SJCRH30 (cell line): ENCODE results near the gene SLC1A3. TPM values are rescaled to one million over a fixed set of nuclear protein-coding genes. Genes with fewer than 3 reads are reported as not detected.

ENCODE experiments used
- DNase-seq, 2 experiments: peaks; one replicate each; pipeline ENCODE4 v3.0.0-alpha.2; 2015 to 2020
- H3K27ac ChIP-seq: fragments of 250-450 bp; sonication (Bioruptor Pico); 2 replicates; pipeline ENCODE4 v1.5.1; 2020; ENCODE audit warnings: mild to moderate bottlenecking, moderate library complexity
- H3K27me3 ChIP-seq: fragments of 250-450 bp; sonication (Bioruptor Pico); 2 replicates; pipeline ENCODE4 v1.5.1; 2020; ENCODE audit warnings: mild to moderate bottlenecking, moderate library complexity
- H3K36me3 ChIP-seq: fragments of 250-450 bp; sonication (Bioruptor Pico); 2 replicates; pipeline ENCODE4 v1.5.1; 2020; ENCODE audit warnings: mild to moderate bottlenecking, moderate library complexity
- H3K4me1 ChIP-seq: fragments of 250-450 bp; sonication (Bioruptor Pico); 2 replicates; pipeline ENCODE4 v1.5.1; 2020; ENCODE audit warnings: mild to moderate bottlenecking, moderate library complexity
- H3K4me3 ChIP-seq: fragments of 250-450 bp; sonication (Bioruptor Pico); 2 replicates; pipeline ENCODE4 v1.5.1; 2020; ENCODE audit warnings: mild to moderate bottlenecking, moderate library complexity
- H3K9me3 ChIP-seq: fragments of 250-450 bp; sonication (Bioruptor Pico); replicated peaks from 2 replicates; pipeline ENCODE4 v1.5.1; 2020; ENCODE audit warnings: mild to moderate bottlenecking, moderate library complexity
- total RNA-seq: library from RNA; depleted of rRNA; stranded (reverse); fragments of >200 nt; shearing (Covaris generic); gene quantifications from 2 replicates; pipeline ENCODE4 v1.2.3, GENCODE V29; 2014

Gene SLC1A3
- total RNA-seq, 1 experiment from 2014 or later: 1.4 TPM

DNA sequence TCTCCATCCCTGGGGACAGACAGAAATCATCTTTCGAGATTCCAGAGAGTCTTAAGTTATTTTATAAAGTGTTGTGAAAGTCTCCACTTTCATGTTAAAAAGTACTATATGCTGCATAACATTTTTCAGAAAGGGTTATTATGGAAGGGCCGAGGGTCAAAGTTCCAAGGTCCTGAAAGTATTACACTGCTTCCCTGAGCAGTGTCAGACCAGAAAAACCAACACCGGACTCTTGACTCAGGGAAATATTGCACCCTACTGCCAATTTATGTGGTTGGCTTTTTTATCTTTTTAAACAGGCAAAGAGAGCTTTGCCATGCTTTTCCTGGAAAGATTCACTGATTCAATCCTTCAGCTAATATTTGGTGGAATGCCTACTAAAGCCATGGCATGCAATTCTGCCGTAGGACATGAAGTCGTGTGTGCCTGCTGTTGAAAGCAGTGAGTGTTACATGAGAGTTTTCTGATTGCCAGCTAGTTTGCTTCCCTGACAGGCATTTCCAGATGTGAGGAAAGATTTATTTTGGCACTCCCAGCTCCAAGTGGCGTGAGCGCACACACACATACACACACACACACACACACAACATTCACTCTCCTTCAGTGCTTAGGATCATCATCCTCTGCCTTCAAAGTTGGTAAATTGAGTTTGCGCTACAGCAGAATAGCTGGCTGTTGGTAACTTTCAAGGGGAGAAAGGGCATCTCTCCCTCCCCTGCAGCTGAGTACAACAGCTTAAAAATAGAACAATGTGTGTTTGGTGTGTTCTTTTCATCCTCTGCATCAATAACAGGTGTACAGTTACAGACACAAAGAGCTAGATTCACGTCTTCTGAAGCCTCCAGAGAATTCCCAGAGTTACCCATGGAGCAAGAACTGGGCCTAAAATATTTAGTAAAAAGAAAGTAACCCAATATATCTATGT lies 45.6 kb downstream of the SLC1A3 start:
- Histone ChIP-seq H3K27me3 (no peaks in the 10 kb centered on the region), H3K4me1 (no peaks in the 10 kb centered on the region), H3K9me3 (no peaks in the 10 kb centered on the region), H3K36me3 (no peaks in the 10 kb centered on the region), H3K27ac (no peak overlapping the region), H3K4me3 (no peak overlapping the region)
- DNase-seq: no peak

DNA sequence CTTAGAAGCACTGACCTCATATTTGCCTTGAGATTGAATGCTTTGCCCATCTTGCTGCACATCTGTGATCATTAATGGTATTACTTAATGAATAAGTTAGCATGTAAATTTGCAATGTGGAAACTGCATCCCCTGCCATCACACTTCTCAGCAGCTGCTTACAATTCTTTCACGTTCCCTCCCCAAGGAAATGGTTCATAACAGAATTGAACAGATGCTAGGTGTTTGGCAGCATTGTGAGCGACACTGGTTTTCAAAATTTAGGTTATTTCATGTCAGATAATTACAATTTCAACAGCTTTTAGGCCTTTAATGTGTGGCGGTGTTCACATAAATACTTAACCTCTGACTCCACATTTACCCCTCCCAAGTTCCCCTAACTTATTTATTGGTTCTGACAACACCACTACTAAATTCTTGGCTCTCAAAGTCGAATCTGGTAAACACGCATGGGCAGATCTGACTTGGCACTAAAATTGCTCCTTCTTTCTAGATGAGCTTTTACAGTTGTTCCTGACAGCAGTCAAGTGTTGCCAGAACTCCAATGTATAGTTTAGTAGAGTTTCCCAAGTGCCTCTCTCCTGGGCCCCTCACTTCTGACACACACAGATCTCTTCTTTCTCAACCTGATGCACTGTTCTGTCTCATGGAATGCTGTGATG lies 46.8 kb downstream of the SLC1A3 start:
- no peak for DNase-seq
- no peak overlapping the region for H3K27ac ChIP-seq
- no peaks in the 10 kb centered on the region for H3K9me3 ChIP-seq
- H3K4me1 ChIP-seq: no peaks in the 10 kb centered on the region
- no peaks in the 10 kb centered on the region for H3K27me3 ChIP-seq
- H3K4me3 ChIP-seq: no peak overlapping the region
- no peaks in the 10 kb centered on the region for H3K36me3 ChIP-seq

DNA sequence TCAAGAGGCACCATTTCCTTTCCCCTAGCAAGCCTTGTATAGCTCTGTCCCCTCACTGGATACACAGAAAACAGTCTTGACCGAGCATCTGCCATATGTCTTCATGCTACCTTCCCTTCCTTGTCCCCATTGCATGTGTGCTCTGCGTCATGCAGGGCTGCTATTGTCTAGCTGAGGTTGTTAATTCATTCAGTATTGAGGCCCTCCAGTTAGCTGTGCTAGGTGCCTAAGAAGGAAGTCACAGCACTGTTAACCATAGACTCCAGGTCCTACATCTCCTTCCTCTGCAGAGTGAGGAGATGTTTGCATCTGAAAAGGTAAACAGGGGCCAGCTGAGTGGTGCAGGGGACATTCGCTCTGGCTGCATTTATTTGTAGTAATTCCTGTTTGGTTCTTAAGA lies 48.2 kb downstream of the SLC1A3 start:
- Histone ChIP-seq H3K27me3 (no peaks in the 10 kb centered on the region), H3K4me3 (no peak overlapping the region), H3K4me1 (no peaks in the 10 kb centered on the region), H3K36me3 (no peaks in the 10 kb centered on the region), H3K9me3 (no peaks in the 10 kb centered on the region), H3K27ac (no peak overlapping the region)
- DNase-seq: no peak

DNA sequence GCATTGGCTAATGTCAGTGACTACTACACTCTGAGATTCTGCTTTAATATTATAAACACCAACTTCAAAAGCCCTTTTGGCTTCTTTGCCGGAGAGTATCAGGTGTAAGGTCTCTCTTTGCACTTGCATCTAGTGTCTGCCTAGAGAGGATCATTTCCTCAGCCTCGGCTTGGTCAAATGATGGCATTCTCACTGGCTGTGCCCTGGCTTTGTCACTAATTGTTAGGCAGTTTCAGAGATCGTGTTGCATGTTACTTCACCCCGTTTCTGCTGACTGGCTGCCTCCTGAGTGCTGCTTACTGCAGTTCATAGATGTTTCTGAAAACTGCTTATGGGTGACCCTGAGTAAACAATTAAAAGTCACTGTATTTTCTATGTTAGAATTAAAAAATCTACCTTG lies 48.8 kb downstream of the SLC1A3 start:
- no peaks in the 10 kb centered on the region for H3K9me3 ChIP-seq
- DNase-seq: no peak
- no peak overlapping the region for H3K27ac ChIP-seq

DNA sequence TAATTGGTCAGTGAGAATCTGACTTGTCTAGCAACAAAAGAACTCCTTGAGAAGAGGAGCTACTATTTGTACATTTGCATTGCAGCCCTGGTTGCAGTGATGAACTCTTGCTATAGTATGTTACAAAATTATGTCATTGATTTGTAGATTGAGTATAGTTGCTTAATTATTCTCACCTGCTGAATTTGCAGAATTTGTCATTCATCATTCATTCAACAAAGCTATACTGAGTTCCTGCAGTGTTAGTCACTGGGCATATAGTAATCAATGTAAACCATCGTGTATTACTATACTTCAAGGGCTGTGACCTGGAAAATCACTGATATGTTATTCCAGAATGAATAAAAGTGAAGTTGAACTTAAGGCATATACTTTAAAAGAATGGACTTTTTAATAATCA lies 50.1 kb downstream of the SLC1A3 start:
- Histone ChIP-seq H3K36me3 (no peaks in the 10 kb centered on the region), H3K9me3 (no peaks in the 10 kb centered on the region), H3K4me3 (no peak overlapping the region), H3K27me3 (no peaks in the 10 kb centered on the region), H3K4me1 (peaks cover 1% of the 10 kb centered on the region; the same call in 1 of the 2 replicates), H3K27ac (no peak overlapping the region)
- no peak for DNase-seq

More for the DNA sequence above, 48.8 kb downstream of the SLC1A3 start:
- no peaks in the 10 kb centered on the region for H3K27me3 ChIP-seq
- no peaks in the 10 kb centered on the region for H3K36me3 ChIP-seq
- no peaks in the 10 kb centered on the region for H3K4me1 ChIP-seq
- H3K4me3 ChIP-seq: no peak overlapping the region

DNA sequence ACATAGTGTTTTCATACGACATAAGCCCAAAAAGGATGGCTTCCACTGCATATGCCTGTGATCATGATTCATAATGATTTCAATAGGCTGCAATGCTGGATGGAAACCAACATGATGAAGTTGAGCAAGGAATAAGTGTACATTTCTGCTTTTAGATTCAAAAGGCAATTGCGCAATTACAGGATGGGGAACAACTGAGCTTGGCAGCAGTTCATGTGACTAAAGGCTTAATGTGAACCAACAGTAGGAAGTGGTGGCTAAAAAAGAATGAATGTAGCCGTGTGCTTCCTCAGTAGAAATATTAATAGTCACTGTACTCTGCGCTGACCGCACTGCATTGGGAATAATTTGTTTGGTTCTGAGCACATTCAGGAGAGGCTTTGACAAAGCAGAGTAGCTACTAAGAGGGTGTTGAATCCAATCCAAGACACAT lies 51.2 kb downstream of the SLC1A3 start:
- Histone ChIP-seq H3K4me3 (no peak overlapping the region), H3K27me3 (no peaks in the 10 kb centered on the region)

DNA sequence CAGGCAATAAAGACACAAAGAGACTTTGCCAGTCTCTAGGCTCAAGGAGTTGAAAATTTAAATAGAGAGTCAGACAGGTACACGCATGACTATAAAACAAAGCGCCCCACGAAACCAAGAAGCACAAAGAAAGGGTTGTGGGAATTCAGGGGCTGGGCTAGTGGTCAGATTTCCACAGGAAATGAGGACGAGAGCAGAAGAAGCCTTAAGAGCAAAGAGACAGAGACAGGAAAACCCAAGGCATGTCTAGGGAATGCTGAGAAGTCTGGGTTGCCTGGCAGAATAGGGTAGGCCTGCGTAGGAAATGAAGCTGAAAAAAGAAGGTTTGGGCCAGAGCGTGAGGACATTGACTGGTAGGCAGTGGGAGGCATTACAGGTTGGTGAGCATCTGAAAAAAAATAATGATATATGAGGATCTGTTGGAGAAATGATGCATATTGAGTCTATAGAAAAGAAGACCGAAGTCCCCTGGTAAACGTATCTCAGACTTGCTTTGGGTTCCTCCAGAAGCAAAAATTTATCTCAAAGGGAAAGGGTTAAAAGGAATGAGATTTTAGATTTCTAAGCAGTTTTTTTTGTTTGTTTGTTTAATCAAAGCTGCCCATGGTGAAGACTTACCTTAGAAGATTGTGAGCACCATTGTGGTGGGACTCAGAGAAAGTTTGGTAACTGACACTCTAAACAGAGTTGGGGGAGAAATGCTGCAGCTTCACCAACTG lies 51.8 kb downstream of the SLC1A3 start:
- Histone ChIP-seq H3K9me3 (no peaks in the 10 kb centered on the region), H3K27ac (no peak overlapping the region), H3K36me3 (no peaks in the 10 kb centered on the region), H3K4me1 (peaks cover 6% of the 10 kb centered on the region; the same call in 1 of the 2 replicates), H3K4me3 (no peak overlapping the region), H3K27me3 (no peaks in the 10 kb centered on the region)
- DNase-seq: no peak

More for the DNA sequence above, 51.2 kb downstream of the SLC1A3 start:
- Histone ChIP-seq H3K27ac (no peak overlapping the region), H3K36me3 (no peaks in the 10 kb centered on the region), H3K4me1 (peaks cover 6% of the 10 kb centered on the region; the same call in 1 of the 2 replicates), H3K9me3 (no peaks in the 10 kb centered on the region)
- no peak for DNase-seq

DNA sequence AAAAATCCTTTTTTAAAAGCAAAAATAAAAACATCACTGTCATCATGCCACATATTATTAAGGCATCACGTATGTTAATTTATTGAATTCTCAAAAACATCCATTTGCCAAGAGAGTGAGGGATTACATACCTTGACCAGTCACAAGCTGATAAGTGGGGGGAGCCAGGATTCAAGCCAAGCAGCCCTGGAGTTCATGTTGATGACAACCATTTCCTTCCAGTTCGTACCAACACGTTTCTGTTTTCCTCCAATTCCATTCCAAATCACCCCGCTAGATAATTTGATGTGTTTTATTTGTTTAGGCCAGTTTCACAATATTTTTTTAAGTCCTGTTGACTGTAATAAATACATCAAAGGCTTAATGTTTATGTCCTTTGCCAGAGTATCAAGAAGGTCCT lies 53.0 kb downstream of the SLC1A3 start:
- no peak for DNase-seq
- Histone ChIP-seq H3K27ac (no peak overlapping the region), H3K9me3 (no peaks in the 10 kb centered on the region), H3K4me1 (peaks cover 6% of the 10 kb centered on the region; the same call in 1 of the 2 replicates), H3K36me3 (no peaks in the 10 kb centered on the region), H3K27me3 (no peaks in the 10 kb centered on the region), H3K4me3 (no peak overlapping the region)

DNA sequence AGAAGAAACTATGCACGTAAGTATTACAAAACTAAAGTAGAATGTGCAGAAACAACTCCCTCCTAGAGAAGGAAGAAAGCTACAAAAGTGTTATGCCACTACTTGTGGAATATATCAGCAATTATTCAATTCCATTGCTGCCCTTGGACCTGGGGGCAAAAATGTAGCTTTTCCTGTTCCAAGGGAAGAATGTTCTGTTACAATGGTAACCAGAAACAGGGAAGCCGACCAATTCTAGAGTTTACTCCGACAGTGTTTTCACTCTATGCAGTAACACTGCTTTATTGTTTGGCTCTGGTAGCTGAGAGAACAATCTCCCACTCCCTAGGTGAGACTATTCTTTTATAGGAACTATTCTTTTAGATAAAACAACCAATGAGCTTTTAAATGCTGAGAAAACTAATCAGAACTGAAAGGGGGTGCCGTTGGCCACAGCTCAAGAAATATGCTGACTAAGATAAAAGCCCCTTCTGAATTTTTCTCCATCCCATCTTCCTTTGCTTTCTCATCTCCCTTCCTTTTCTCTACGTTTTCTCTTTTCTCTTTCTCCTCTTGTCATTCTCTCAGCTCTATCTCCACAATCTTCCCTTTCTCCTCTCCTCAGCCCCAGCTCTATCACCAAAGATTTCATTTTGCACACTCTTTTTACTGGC lies 54.1 kb downstream of the SLC1A3 start:
- Histone ChIP-seq H3K27me3 (no peaks in the 10 kb centered on the region), H3K27ac (no peak overlapping the region), H3K4me1 (peaks cover 6% of the 10 kb centered on the region; the same call in 1 of the 2 replicates), H3K4me3 (no peak overlapping the region), H3K36me3 (no peaks in the 10 kb centered on the region), H3K9me3 (no peaks in the 10 kb centered on the region)
- DNase-seq: no peak

DNA sequence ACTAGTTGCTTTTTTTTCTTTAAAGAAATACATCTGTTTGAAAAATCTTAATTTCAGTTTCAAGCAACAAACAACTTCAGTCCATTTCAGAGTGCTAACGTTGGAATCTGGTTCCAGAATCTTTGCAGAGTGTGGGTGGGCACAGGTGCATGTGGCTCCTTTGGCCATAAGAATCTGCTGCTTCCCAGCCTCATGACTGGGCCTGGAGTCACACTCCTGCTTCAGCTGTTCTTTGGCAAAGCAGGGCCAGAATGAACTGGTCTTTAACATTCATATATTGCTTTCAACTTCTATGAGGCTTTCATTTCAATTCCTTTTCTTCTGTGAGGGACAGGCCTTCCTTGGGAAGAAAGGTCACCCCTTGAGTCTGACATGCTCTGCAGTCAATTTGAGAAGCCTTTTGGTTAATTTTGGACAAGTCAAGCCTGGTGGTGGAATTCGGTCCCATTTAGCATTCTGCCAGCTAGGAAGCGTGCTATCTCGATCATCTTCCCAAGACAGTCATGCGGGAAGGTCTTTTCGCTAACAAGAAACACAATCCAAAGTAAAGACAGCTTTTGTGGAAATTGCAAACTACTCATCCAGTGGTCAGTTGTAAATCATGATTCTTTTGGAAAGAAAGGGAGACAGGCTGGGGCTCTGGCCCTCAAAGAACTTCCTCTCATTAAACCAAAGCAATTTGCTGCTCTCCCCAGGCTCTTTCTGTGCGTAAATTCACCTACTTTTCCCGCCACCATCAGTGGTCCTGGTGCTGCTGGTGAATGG lies 55.2 kb downstream of the SLC1A3 start:
- no peak overlapping the region for H3K4me3 ChIP-seq
- DNase-seq: peak in 1 of 2 experiments; percentile 15
- H3K9me3 ChIP-seq: no peaks in the 10 kb centered on the region
- H3K36me3 ChIP-seq: no peaks in the 10 kb centered on the region
- H3K27ac ChIP-seq: peak overlapping the region; percentile 52
- H3K4me1 ChIP-seq: peaks cover 6% of the 10 kb centered on the region; the same call in 1 of the 2 replicates
- H3K27me3 ChIP-seq: no peaks in the 10 kb centered on the region

DNA sequence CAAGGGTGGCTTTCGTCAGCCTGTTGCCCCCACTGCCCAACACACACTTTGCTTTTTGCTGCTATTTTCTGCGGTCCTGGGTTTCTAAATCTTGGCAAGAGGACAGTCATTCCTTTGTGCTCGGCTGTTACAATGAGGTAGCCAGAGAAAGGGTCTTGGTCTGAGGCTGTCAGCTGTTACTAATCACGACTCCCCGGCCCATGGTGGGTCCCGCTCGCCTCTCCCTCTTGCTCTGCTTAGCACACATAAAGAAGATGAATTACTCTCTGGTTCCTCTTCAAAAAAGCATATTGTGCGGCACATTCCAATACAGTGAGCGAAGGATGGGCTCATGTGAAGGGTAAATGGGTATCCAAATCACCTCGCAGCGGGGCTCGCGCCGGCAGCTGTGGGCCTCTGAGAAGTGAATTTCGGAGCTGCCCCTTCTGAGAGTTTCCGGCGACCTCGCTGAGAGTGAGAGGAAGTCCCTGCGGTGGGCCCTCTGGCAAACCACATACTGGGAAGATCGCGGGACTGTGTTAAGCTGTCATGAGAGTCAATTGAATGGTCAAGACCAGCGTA lies 56.0 kb downstream of the SLC1A3 start:
- H3K27me3 ChIP-seq: no peaks in the 10 kb centered on the region
- no peaks in the 10 kb centered on the region for H3K36me3 ChIP-seq
- peaks cover 6% of the 10 kb centered on the region; the same call in 1 of the 2 replicates for H3K4me1 ChIP-seq
- H3K9me3 ChIP-seq: no peaks in the 10 kb centered on the region
- DNase-seq: peak; percentile 61 to 67
- H3K27ac ChIP-seq: peak overlapping the region; percentile 52
- H3K4me3 ChIP-seq: peak overlapping the region; percentile 27

DNA sequence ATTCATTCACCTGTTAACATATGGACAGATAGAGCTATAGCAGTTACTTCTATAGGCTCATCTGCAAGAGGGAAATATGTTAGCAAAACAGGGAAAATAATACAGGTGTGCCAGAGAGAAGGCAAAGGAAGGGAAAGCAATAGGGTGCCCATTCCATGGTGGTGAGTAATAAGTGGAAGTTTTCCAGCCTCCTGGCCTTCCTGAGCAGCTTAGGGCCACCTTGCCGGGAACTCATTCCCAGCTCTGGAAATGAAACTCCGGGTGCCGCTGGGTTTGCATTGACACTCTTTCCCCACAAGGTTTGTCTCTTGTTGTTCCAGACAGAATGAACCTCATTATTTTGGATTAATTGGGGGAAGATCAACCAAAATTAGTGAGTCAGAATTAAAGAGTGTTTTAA lies 58.4 kb downstream of the SLC1A3 start:
- Histone ChIP-seq H3K4me3 (no peak overlapping the region), H3K27me3 (no peaks in the 10 kb centered on the region), H3K9me3 (no peaks in the 10 kb centered on the region), H3K4me1 (peaks cover 6% of the 10 kb centered on the region; the same call in 1 of the 2 replicates), H3K36me3 (no peaks in the 10 kb centered on the region), H3K27ac (no peak overlapping the region)
- DNase-seq: no peak

DNA sequence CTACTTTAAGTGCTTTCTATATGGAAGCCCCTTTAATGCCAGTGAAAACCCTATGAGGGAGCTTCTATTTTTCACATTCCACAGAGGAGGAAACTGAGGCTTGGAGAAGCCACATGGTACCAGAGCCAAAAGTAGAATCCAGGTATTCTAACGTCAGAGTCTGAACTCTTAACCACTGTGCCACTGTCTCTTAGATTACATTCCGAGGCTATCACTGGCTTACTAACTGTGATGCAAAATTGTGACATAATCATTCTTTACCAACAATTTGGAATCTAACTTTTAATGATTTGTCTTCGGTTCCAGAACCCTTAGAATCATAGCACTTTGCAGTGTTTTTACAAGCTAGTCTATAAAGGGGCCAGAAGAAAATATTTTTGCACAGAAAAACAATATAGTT lies 59.2 kb downstream of the SLC1A3 start:
- Histone ChIP-seq H3K9me3 (no peaks in the 10 kb centered on the region), H3K4me1 (peaks cover 6% of the 10 kb centered on the region; the same call in 1 of the 2 replicates), H3K27me3 (no peaks in the 10 kb centered on the region), H3K36me3 (no peaks in the 10 kb centered on the region), H3K4me3 (no peak overlapping the region), H3K27ac (no peak overlapping the region)
- DNase-seq: no peak
